Right atrium auricular region (tissue), 2 donors: Measurements from ENCODE around the gene JARID2. TPM values are rescaled to one million over a fixed set of nuclear protein-coding genes. Genes with fewer than 3 reads are reported as not detected.

Experiments
- DNase-seq: peaks from one replicate; pipeline ENCODE4 v3.0.0-alpha.2; 2019; ENCODE audit warnings: low spot score
- H3K27ac ChIP-seq, 2 donors: fragments of 200-600 bp; sonication (generic); 1 replicate in 1 of 2; 2 replicates in 1 of 2; pipeline ENCODE4 v1.5.1; 2016 to 2019
- H3K27me3 ChIP-seq, 2 donors: fragments of 200-600 bp; sonication (generic); one replicate each; pipeline versions ENCODE4 v1.5.1 to v1.6.0; 2017 to 2019
- H3K36me3 ChIP-seq: fragments of 200-600 bp; sonication (generic); one replicate; pipeline ENCODE4 v1.5.1; 2016
- H3K4me1 ChIP-seq, 2 donors: fragments of 200-600 bp; sonication (generic); one replicate each; pipeline versions ENCODE4 v1.5.1 to v1.6.0; 2017 to 2019
- H3K4me3 ChIP-seq, 2 donors: fragments of 200-600 bp; sonication (generic); 1 replicate in 1 of 2; 2 replicates in 1 of 2; pipeline ENCODE4 v1.5.1; 2017 to 2019; ENCODE audit warnings: mild to moderate bottlenecking in 1 of 2, moderate library complexity in 1 of 2
- H3K9me3 ChIP-seq, 2 donors: fragments of 200-600 bp; sonication (generic); one replicate each; pipeline ENCODE4 v1.5.1; 2019
- total RNA-seq, 2 donors: library from RNA; depleted of rRNA; stranded (reverse); fragments of >200 nt; gene quantifications; one replicate each; pipeline ENCODE4 v1.1.0, GENCODE V29; 2016
- TF ChIP-seq, protein P1 (sequence below), 2 donors: fragments of 200-600 bp; sonication (generic); IDR thresholded peaks; one replicate each; pipeline ENCODE4 v1.5.1; 2019; ENCODE audit warnings: antibody characterized with exemption in 2 of 2

JARID2 gene
- total RNA-seq, 2 donors from 2014 or later, result 6.5 to 6.7 TPM

DNA sequence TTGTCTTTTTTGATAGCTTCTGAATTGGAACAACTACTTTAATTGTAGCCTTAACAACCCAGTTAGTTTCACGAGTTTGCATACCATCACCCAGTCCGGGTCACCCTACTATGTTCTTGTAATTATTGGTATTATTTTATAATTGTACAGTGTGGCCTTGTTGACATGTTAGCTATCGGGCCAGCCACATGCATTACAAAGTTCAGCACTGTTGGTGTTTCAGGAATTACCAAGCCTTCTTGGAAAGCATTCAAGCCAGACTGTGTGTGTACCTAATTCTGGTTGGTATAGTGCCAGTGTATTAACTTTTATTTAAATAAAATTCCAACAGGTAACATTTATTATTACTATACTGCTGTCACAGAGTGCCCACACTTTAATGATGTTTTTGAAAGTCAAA, 150.9 kb downstream of the JARID2 start:
- Histone ChIP-seq H3K4me1 (peaks cover 0 to 44% of the 10 kb centered on the region in 2 donors), H3K36me3 (no peaks in the 10 kb centered on the region)
- TF ChIP-seq, protein P1, sequence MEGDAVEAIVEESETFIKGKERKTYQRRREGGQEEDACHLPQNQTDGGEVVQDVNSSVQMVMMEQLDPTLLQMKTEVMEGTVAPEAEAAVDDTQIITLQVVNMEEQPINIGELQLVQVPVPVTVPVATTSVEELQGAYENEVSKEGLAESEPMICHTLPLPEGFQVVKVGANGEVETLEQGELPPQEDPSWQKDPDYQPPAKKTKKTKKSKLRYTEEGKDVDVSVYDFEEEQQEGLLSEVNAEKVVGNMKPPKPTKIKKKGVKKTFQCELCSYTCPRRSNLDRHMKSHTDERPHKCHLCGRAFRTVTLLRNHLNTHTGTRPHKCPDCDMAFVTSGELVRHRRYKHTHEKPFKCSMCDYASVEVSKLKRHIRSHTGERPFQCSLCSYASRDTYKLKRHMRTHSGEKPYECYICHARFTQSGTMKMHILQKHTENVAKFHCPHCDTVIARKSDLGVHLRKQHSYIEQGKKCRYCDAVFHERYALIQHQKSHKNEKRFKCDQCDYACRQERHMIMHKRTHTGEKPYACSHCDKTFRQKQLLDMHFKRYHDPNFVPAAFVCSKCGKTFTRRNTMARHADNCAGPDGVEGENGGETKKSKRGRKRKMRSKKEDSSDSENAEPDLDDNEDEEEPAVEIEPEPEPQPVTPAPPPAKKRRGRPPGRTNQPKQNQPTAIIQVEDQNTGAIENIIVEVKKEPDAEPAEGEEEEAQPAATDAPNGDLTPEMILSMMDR (IDR thresholded peaks at IDR 0.05), result no peak

DNA sequence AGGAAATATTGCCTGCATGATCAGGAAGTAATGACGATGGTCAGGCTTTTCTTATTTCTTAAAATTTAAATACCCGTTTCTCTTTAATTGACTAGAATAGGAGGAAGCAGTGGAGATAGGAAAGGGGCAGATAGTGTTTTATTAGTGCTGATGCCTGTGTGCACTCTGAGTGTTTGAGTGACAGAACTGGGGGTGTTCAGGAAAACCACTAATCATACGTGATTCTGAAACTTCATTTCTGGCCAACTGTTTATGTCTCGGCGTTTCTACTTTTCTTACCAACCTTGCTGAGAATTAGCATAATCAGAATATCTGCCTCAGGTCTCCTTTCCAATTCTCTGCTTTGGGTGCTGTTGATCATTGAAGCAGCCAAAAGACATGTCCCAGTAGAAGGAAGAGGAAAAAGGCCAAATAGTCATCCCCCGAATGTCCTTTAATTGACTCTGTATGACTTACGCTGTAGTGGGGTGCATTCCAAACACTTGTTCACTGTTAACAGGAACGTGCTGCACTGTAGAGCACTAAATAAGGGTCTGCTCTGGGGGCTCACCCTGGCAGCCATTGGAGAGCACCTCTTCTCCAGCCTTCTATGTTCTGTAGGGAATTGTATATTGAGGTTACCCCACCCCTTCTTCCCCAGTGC, 152.9 kb downstream of the JARID2 start:
- TF ChIP-seq, protein P1 (IDR thresholded peaks at IDR 0.05), result no peak
- no peak for DNase-seq
- no peaks in the 10 kb centered on the region for H3K36me3 ChIP-seq
- H3K4me1 ChIP-seq, result peaks cover 0 to 51% of the 10 kb centered on the region in 2 donors
- no peaks in the 10 kb centered on the region for H3K9me3 ChIP-seq
- H3K4me3 ChIP-seq, result no peak overlapping the region
- peak overlapping the region in 1 of 2 donors; percentile 6 for H3K27ac ChIP-seq
- H3K27me3 ChIP-seq, result no peaks in the 10 kb centered on the region

More for the DNA sequence above, 150.9 kb downstream of the JARID2 start:
- DNase-seq, result no peak
- Histone ChIP-seq H3K27ac (no peak overlapping the region), H3K9me3 (no peaks in the 10 kb centered on the region), H3K27me3 (no peaks in the 10 kb centered on the region), H3K4me3 (no peak overlapping the region)

DNA sequence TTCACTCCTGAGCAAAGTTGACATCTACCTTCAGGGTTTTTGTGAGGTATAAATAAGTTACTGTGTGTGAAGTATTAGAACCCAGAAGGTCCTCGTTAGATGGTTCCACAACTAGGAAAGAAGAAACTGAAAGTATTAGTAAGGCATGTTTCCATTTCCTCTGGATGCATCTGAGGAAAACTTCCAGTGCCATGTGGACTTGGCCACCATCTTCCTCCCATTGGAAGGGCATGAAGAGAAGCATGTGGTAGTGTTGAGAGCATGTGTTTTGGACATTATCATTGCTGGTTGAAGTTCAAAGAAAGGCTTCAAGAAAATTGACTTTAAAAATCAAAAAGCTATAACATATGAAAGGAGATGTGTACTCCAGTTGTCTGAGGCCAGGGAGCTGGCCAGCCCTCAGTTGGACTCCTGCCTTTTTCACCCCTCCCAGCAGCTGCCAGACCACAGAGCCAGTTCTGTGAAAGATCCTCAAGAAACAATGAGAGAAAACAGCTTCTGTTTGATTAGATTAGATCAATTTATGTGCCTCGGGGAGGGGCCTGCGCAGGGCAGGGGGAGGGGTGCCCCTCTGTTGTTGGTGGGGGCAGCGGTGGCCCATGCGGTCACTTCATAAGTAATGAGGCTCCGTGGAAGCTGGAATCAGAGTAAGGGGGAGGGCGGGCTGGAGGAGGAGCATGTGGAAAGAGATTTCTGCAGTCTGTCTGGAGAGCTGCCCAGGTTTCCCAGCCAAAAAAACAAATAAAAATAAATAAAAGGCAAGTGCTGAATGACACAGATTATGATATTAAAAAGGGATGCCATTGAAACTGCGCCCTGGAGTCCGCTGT, 154.0 kb downstream of the JARID2 start:
- peaks cover 0 to 60% of the 10 kb centered on the region in 2 donors for H3K4me1 ChIP-seq
- peak overlapping the region; percentile 38 to 49 for H3K4me3 ChIP-seq
- H3K36me3 ChIP-seq, result no peaks in the 10 kb centered on the region
- no peaks in the 10 kb centered on the region for H3K9me3 ChIP-seq
- H3K27ac ChIP-seq, result peak overlapping the region; percentile 79 to 80
- DNase-seq, result peak; percentile 85
- H3K27me3 ChIP-seq, result no peaks in the 10 kb centered on the region
- TF ChIP-seq, protein P1 (IDR thresholded peaks at IDR 0.05), result no peak

DNA sequence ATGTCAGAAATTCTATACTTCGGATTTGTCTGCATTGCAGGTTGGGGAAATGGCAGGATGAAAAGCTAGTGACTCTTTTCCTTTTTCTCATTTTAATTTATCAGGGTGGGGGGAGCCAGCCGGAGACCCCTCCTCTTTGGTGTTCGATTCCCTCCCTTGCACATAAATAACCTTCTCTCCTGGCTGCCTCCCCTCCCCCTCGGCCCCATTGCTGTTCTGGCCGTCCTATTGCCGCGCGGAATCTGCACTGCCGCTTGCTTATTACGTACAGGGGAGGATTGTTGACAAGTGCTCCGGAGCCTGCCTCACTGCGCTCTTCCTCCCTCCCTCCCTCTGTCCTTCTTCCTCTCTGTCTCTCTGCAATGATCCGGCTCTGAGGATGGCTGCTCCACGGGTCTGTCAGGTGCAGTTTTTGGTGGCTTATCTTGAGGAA, 154.7 kb downstream of the JARID2 start:
- TF ChIP-seq, protein P1 (IDR thresholded peaks at IDR 0.05), result no peak
- Histone ChIP-seq H3K27me3 (no peaks in the 10 kb centered on the region), H3K4me3 (peak overlapping the region; percentile 38 to 49), H3K36me3 (no peaks in the 10 kb centered on the region), H3K4me1 (peaks cover 0 to 66% of the 10 kb centered on the region in 2 donors), H3K27ac (peak overlapping the region; percentile 79 to 80), H3K9me3 (no peaks in the 10 kb centered on the region)
- peak; percentile 66 for DNase-seq

DNA sequence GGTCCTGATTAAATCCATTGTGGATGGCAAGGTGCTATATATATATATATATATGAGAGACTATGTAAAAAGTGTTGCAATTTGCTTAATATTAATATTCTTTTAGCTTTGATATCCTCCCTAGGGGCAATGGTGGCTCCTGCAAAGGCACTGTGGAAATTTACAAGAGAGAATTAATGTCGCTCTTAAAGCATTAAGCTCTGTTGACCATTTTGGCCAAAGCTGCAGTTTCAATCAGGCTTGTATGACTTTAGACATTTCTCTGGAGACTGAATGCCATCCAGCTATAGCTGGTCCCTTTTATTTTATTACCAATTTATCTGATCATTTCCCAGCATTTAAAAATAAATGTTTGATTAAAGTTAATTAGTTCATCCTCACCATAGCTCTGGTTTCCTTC, 155.3 kb downstream of the JARID2 start:
- H3K4me1 ChIP-seq, result peaks cover 0 to 68% of the 10 kb centered on the region in 2 donors
- H3K27me3 ChIP-seq, result no peaks in the 10 kb centered on the region
- TF ChIP-seq, protein P1 (IDR thresholded peaks at IDR 0.05), result no peak
- H3K9me3 ChIP-seq, result no peaks in the 10 kb centered on the region
- H3K36me3 ChIP-seq, result no peaks in the 10 kb centered on the region
- peak overlapping the region; percentile 79 to 80 for H3K27ac ChIP-seq
- H3K4me3 ChIP-seq, result peak overlapping the region in 1 of 2 donors; percentile 49
- no peak for DNase-seq
